Liver (tissue), 9 donors: ENCODE results near the gene LAD1. TPM values are rescaled to one million over a fixed set of nuclear protein-coding genes. Genes with fewer than 3 reads are reported as not detected.

Source experiments
- DNase-seq: peaks from one replicate; pipeline ENCODE4 v3.0.0-alpha.2; 2017; ENCODE audit warnings: low spot score
- H3K27ac ChIP-seq, 2 donors: one replicate each; pipeline ENCODE4 v1.7.0; 2013; ENCODE audit warnings: inconsistent platforms in 2 of 2, low read length in 2 of 2, control low read depth in 1 of 2, low read depth in 1 of 2, mild to moderate bottlenecking in 1 of 2
- H3K27me3 ChIP-seq, 4 donors: one replicate each; pipeline versions ENCODE4 v1.6.1 to v1.7.0; 2013; ENCODE audit warnings: low read length in 3 of 4, inconsistent platforms in 1 of 4, mild to moderate bottlenecking in 1 of 4, moderate library complexity in 1 of 4; ENCODE audit not compliant: control insufficient read depth in 4 of 4, insufficient read depth in 4 of 4
- H3K36me3 ChIP-seq, 4 donors: one replicate each; pipeline versions ENCODE4 v1.6.1 to v1.7.0; 2013; ENCODE audit warnings: low read length in 3 of 4, mild to moderate bottlenecking in 3 of 4, low read depth in 1 of 4, moderate library complexity in 1 of 4; ENCODE audit not compliant: control insufficient read depth in 4 of 4, insufficient read depth in 3 of 4
- H3K4me1 ChIP-seq, 4 donors: one replicate each; pipeline versions ENCODE4 v1.6.1 to v1.7.0; 2013; ENCODE audit warnings: low read length in 3 of 4, mild to moderate bottlenecking in 3 of 4, moderate library complexity in 1 of 4; ENCODE audit not compliant: control insufficient read depth in 4 of 4, insufficient read depth in 4 of 4
- H3K4me3 ChIP-seq, 3 donors: one replicate each; pipeline versions ENCODE4 v1.6.1 to v1.7.0; 2013; ENCODE audit warnings: low read length in 3 of 3, control low read depth in 1 of 3, low read depth in 1 of 3, mild to moderate bottlenecking in 1 of 3
- H3K9ac ChIP-seq, 2 donors: one replicate each; pipeline ENCODE4 v1.7.0; 2013; ENCODE audit warnings: low read length in 2 of 2, mild to moderate bottlenecking in 2 of 2, moderate library complexity in 2 of 2, control low read depth in 1 of 2, low read depth in 1 of 2
- H3K9me3 ChIP-seq, 4 donors: one replicate each; pipeline versions ENCODE4 v1.6.1 to v1.7.0; 2013; ENCODE audit warnings: low read length in 3 of 4; ENCODE audit not compliant: control insufficient read depth in 4 of 4
- FOXA1 ChIP-seq: IDR thresholded peaks from 2 replicates; pipeline ENCODE4 v1.6.1; 2016; ENCODE audit warnings: antibody characterized with exemption
- FOXA2 ChIP-seq: IDR thresholded peaks from 2 replicates; pipeline ENCODE4 v1.6.1; 2016; ENCODE audit warnings: antibody characterized with exemption
- GABPA ChIP-seq, 2 donors: IDR thresholded peaks in 1 of 2; conservative IDR thresholded peaks in 1 of 2; 2 replicates each; pipeline ENCODE4 v1.6.1; 2016; ENCODE audit warnings: antibody characterized with exemption in 2 of 2, mild to moderate bottlenecking in 1 of 2, moderate library complexity in 1 of 2
- HNF4A ChIP-seq, 2 donors: conservative IDR thresholded peaks; 2 replicates each; pipeline ENCODE4 v1.6.1; 2016; ENCODE audit warnings: antibody characterized with exemption in 2 of 2, mild to moderate bottlenecking in 2 of 2
- HNF4G ChIP-seq: IDR thresholded peaks from 2 replicates; pipeline ENCODE4 v1.6.1; 2016; ENCODE audit warnings: antibody characterized with exemption
- JUND ChIP-seq, 2 donors: IDR thresholded peaks; 2 replicates each; pipeline ENCODE4 v1.6.1; 2016; ENCODE audit warnings: antibody characterized with exemption in 2 of 2
- NR2F2 ChIP-seq: IDR thresholded peaks from 2 replicates; pipeline ENCODE4 v1.6.1; 2016; ENCODE audit warnings: antibody characterized with exemption
- RXRA ChIP-seq, 2 donors: IDR thresholded peaks; 2 replicates each; pipeline ENCODE4 v1.6.1; 2017 to 2018; ENCODE audit warnings: antibody characterized with exemption in 2 of 2, mild to moderate bottlenecking in 1 of 2
- SP1 ChIP-seq: IDR thresholded peaks from 2 replicates; pipeline ENCODE4 v1.6.1; 2018; ENCODE audit warnings: antibody characterized with exemption, mild to moderate bottlenecking
- YY1 ChIP-seq: IDR thresholded peaks from 2 replicates; pipeline ENCODE4 v1.6.1; 2016; ENCODE audit warnings: antibody characterized with exemption, mild to moderate bottlenecking
- WGBS: extraction: QIAGEN DNeasy Blood & Tissue Kit; methylation state at CpG from one replicate; pipeline ENCODE4 v1.1.7; 2013; 5-methylcytosine and 5-hydroxymethylcytosine counted together
- polyA plus RNA-seq, 2 donors: library from polyadenylated mRNA; stranded (reverse) in 1 of 2; unstranded in 1 of 2; fragments of 200-250 nt in 1 of 2; fragments of >200 nt in 1 of 2; fragmentation: Nextera tagmentation in 1 of 2; extraction: Ambion mirVana in 1 of 2; gene quantifications; one replicate each; pipeline versions ENCODE4 v1.2.1 to v1.2.3, GENCODE V29; 2013 to 2015
- total RNA-seq, 2 donors: library from RNA; depleted of rRNA; stranded (reverse); fragments of >200 nt; gene quantifications; one replicate each; pipeline ENCODE4 v1.2.3, GENCODE V29; 2014
- TF ChIP-seq, protein P1 (sequence below): fragments of 150-350 bp; IDR thresholded peaks from 2 replicates; pipeline ENCODE4 v1.5.1; 2017; ENCODE audit warnings: improper control_type of control experiment, low read depth, low read length; ENCODE audit not compliant: missing input control
- TF ChIP-seq, protein P2 (sequence below): IDR thresholded peaks from 2 replicates; pipeline ENCODE4 v1.6.1; 2016; ENCODE audit warnings: antibody characterized with exemption
- TF ChIP-seq, protein P3 (sequence below): IDR thresholded peaks from 2 replicates; pipeline ENCODE4 v1.6.1; 2016; ENCODE audit warnings: antibody characterized with exemption, mild to moderate bottlenecking
- donor health status: healthy.
- donor health status: healthy.
- donor health status: healthy.
- donor health status: healthy.
- donor health status: healthy.

The LAD1 gene
- total and polyA plus RNA-seq, 4 donors: 3.4 to 13.7 (median 8.5) TPM

DNA sequence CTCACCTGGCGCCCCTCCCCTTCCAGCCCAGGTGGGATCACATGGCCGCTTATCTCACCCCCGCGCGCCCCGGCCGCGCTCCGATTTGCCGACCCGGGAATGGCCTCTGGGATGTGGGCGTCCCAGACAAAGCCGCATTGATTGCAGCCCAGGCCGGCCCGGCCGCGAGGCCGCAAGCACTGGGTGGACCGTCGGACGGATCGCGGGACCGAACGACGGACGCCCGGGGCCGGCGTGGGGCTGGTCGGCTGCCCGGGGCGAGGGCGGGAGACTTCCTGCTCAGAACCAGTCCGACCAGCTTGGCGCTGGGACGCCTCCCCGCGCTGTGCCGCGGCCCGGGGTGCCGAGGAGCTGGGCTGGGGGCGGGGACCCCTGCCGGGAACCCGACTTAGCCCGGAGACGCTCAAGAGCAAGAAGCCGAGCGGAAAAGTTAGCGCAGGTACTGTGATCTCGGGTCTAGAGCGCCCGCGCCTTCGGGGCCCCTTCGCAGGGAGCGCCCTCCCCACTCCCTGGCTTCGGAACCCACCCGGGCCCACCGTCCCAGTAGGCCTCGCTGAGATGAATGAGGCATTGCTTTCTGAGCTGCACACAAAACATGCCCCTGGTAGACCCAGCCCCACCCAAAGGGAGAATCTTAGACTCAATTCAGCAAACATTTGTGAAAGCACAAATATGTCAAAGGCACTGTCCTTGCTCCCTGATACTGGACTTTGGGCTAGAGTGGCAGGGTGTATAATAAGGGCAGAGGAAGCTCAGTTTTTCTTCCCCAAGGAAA is 415 bp upstream of the LAD1 start (continued):
- peak; percentile 64 for TF ChIP-seq HNF4G

DNA sequence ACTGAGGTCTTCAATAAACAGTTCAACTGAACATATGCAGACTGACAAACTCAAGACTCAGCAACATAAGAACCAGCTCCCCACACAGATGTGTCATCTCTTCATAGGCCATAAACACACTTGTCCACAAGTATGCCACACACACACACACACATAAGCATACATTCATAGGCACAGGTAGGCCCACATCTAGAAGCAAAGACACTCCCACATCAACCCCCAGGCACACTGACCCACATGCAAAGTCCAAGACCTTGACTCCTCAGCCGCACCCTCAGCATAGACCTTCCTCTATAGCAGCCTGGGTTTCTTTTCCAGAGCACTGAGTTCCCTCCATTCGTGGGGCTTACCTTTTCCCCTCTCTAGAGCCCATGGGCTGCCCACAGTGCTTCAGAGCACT is 1.4 kb downstream of the LAD1 start:
- Histone ChIP-seq H3K9me3 (no peaks in the 10 kb centered on the region), H3K4me3 (peak overlapping the region in 2 of 3 donors; percentile 46 to 53), H3K4me1 (peaks cover 19 to 58% (median 41%) of the 10 kb centered on the region in 4 donors), H3K36me3 (peaks cover 0 to 3% (median 0%) of the 10 kb centered on the region in 4 donors), H3K9ac (peak overlapping the region; percentile 17 to 42), H3K27me3 (no peaks in the 10 kb centered on the region), H3K27ac (peak overlapping the region; percentile 84 to 87)
- WGBS: 38% methylated on average over 2 of the region's 2 CpGs
- TF ChIP-seq RXRA (IDR thresholded peaks at IDR 0.05) (peak; percentile 38 to 40), HNF4A (conservative IDR thresholded peaks at IDR 0.05) (peak; percentile 72 to 81), HNF4G (peak; percentile 43)
- TF ChIP-seq, protein P1, sequence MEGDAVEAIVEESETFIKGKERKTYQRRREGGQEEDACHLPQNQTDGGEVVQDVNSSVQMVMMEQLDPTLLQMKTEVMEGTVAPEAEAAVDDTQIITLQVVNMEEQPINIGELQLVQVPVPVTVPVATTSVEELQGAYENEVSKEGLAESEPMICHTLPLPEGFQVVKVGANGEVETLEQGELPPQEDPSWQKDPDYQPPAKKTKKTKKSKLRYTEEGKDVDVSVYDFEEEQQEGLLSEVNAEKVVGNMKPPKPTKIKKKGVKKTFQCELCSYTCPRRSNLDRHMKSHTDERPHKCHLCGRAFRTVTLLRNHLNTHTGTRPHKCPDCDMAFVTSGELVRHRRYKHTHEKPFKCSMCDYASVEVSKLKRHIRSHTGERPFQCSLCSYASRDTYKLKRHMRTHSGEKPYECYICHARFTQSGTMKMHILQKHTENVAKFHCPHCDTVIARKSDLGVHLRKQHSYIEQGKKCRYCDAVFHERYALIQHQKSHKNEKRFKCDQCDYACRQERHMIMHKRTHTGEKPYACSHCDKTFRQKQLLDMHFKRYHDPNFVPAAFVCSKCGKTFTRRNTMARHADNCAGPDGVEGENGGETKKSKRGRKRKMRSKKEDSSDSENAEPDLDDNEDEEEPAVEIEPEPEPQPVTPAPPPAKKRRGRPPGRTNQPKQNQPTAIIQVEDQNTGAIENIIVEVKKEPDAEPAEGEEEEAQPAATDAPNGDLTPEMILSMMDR: no peak
- no peak for DNase-seq

DNA sequence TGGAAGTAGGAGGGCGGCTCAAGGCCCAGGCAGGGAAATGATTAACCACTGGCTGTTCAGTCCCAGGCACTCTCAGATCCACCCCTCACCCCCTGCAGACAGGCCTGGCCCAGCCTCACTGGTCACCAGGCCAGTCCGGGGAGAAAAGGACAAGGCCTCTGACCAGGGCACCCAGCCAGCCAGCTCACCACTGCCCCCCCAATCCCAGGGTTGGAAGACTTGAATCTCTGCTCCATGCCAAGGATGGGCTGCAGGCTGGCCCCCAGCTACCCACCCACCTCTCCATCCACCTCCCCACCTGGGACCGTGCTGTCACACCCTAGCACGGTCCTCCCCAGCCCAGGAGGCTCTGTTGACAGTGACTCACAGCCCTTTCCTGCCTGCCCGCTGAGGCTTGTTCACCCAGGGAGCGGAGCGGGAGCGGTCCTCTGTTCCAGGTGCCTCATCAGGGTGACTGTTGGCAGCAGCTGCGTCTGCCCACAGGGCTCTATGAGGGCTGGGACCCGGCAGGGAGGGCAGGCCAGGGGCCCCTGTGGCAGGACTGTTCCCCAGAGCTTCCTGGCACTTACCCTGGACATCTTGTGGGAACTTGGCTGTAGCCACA is 2.2 kb downstream of the LAD1 start:
- Histone ChIP-seq H3K36me3 (peaks cover 0 to 3% (median 0%) of the 10 kb centered on the region in 4 donors), H3K4me3 (peak overlapping the region in 1 of 3 donors; percentile 4), H3K9me3 (no peaks in the 10 kb centered on the region), H3K9ac (peak overlapping the region; percentile 17 to 23), H3K27me3 (no peaks in the 10 kb centered on the region), H3K27ac (peak overlapping the region; percentile 84 to 87), H3K4me1 (peaks cover 19 to 58% (median 41%) of the 10 kb centered on the region in 4 donors)
- peak; percentile 61 for DNase-seq
- TF ChIP-seq FOXA2: peak; percentile 23
- peak; percentile 72 for TF ChIP-seq SP1
- TF ChIP-seq, protein P2, sequence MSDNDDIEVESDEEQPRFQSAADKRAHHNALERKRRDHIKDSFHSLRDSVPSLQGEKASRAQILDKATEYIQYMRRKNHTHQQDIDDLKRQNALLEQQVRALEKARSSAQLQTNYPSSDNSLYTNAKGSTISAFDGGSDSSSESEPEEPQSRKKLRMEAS: peak; percentile 41
- no peak for TF ChIP-seq FOXA1
- TF ChIP-seq YY1: peak; percentile 55
- TF ChIP-seq JUND (IDR thresholded peaks at IDR 0.05): peak in 1 of 2 donors; percentile 61
- peak; percentile 69 to 84 for TF ChIP-seq RXRA (IDR thresholded peaks at IDR 0.05)
- peak; percentile 64 to 80 for TF ChIP-seq HNF4A (conservative IDR thresholded peaks at IDR 0.05)
- TF ChIP-seq GABPA (IDR thresholded peaks at IDR 0.05 in 1 of 2, conservative IDR thresholded peaks at IDR 0.05 in 1 of 2): no peak
- TF ChIP-seq, protein P3, sequence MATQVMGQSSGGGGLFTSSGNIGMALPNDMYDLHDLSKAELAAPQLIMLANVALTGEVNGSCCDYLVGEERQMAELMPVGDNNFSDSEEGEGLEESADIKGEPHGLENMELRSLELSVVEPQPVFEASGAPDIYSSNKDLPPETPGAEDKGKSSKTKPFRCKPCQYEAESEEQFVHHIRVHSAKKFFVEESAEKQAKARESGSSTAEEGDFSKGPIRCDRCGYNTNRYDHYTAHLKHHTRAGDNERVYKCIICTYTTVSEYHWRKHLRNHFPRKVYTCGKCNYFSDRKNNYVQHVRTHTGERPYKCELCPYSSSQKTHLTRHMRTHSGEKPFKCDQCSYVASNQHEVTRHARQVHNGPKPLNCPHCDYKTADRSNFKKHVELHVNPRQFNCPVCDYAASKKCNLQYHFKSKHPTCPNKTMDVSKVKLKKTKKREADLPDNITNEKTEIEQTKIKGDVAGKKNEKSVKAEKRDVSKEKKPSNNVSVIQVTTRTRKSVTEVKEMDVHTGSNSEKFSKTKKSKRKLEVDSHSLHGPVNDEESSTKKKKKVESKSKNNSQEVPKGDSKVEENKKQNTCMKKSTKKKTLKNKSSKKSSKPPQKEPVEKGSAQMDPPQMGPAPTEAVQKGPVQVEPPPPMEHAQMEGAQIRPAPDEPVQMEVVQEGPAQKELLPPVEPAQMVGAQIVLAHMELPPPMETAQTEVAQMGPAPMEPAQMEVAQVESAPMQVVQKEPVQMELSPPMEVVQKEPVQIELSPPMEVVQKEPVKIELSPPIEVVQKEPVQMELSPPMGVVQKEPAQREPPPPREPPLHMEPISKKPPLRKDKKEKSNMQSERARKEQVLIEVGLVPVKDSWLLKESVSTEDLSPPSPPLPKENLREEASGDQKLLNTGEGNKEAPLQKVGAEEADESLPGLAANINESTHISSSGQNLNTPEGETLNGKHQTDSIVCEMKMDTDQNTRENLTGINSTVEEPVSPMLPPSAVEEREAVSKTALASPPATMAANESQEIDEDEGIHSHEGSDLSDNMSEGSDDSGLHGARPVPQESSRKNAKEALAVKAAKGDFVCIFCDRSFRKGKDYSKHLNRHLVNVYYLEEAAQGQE: peak; percentile 47
- no peak for TF ChIP-seq NR2F2
- 32% methylated on average over 10 of the region's 10 CpGs for WGBS
